Body of pancreas (tissue), 4 donors: ENCODE data around the gene GRAP2. TPM values are rescaled to one million over a fixed set of nuclear protein-coding genes. Genes with fewer than 3 reads are reported as not detected.

Source experiments
- ATAC-seq: fragments of 150-250 bp; one replicate; pipeline ENCODE4 v1.9.1; 2016
- DNase-seq, 4 donors: peaks; one replicate each; pipeline ENCODE4 v3.0.0-alpha.2; 2019
- H3K27ac ChIP-seq, 4 donors: fragments of 200-600 bp; sonication (generic); 1 replicate in 3 of 4; 2 replicates in 1 of 4; pipeline versions ENCODE4 v1.5.1 to v1.6.1; 2016 to 2019; ENCODE audit warnings: mild to moderate bottlenecking in 1 of 4, mixed read lengths in 1 of 4, moderate library complexity in 1 of 4
- H3K27me3 ChIP-seq, 2 donors: fragments of 200-600 bp; sonication (generic); one replicate each; pipeline ENCODE4 v1.6.0; 2016; ENCODE audit warnings: mild to moderate bottlenecking in 1 of 2
- H3K36me3 ChIP-seq, 2 donors: fragments of 200-600 bp; sonication (generic); replicated peaks in 1 of 2; 2 replicates each; pipeline ENCODE4 v1.5.1; 2016; ENCODE audit warnings: low read depth in 2 of 2; ENCODE audit not compliant: insufficient read depth in 1 of 2
- H3K4me1 ChIP-seq: fragments of 200-600 bp; sonication (generic); one replicate; pipeline ENCODE4 v1.6.0; 2016
- H3K4me3 ChIP-seq, 2 donors: fragments of 200-600 bp; sonication (generic); 1 replicate in 1 of 2; 2 replicates in 1 of 2; pipeline ENCODE4 v1.5.1; 2016 to 2019
- H3K9me3 ChIP-seq, 3 donors: fragments of 200-600 bp; sonication (generic); 1 replicate in 2 of 3; 2 replicates in 1 of 3; pipeline ENCODE4 v1.5.1; 2016
- POLR2A ChIP-seq, 3 donors: fragments of 450-650 bp; IDR thresholded peaks; one replicate each; pipeline ENCODE4 v1.6.1; 2016; ENCODE audit warnings: antibody characterized with exemption in 3 of 3, mild to moderate bottlenecking in 2 of 3
- WGBS, 2 donors: methylation state at CpG; one replicate each; pipeline ENCODE4 v1.1.5; 2017; 5-methylcytosine and 5-hydroxymethylcytosine counted together
- intact Hi-C: fragments of 100-400 bp; cut with DNase I; formaldehyde crosslinking; loops from one replicate; pipeline ENCODE4 v1.15.1; 2023
- total RNA-seq, 2 donors: library from RNA; depleted of rRNA; stranded (reverse); fragments of >200 nt; gene quantifications; one replicate each; pipeline ENCODE4 v1.1.0, GENCODE V29; 2016
- TF ChIP-seq, protein P1 (sequence below), 7 experiments: fragments of 450-650 bp in 4 of 7; fragments of 200-600 bp in 3 of 7; sonication (generic) in 3 of 7; IDR thresholded peaks; one replicate each; pipeline ENCODE4 v1.5.1; 2016 to 2019; ENCODE audit warnings: antibody characterized with exemption in 7 of 7

Gene GRAP2
- total RNA-seq, 2 donors from 2014 or later = 0.78 to 0.99 TPM

GRCh38 chr22:39927544-39927943 lies 26.7 kb downstream of the GRAP2 start:
- no peaks in the 10 kb centered on the region for H3K9me3 ChIP-seq
- intact Hi-C loops = no loop called here
- TF ChIP-seq POLR2A (IDR thresholded peaks at IDR 0.05) = no peak
- TF ChIP-seq, protein P1, sequence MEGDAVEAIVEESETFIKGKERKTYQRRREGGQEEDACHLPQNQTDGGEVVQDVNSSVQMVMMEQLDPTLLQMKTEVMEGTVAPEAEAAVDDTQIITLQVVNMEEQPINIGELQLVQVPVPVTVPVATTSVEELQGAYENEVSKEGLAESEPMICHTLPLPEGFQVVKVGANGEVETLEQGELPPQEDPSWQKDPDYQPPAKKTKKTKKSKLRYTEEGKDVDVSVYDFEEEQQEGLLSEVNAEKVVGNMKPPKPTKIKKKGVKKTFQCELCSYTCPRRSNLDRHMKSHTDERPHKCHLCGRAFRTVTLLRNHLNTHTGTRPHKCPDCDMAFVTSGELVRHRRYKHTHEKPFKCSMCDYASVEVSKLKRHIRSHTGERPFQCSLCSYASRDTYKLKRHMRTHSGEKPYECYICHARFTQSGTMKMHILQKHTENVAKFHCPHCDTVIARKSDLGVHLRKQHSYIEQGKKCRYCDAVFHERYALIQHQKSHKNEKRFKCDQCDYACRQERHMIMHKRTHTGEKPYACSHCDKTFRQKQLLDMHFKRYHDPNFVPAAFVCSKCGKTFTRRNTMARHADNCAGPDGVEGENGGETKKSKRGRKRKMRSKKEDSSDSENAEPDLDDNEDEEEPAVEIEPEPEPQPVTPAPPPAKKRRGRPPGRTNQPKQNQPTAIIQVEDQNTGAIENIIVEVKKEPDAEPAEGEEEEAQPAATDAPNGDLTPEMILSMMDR (IDR thresholded peaks at IDR 0.05) = peak in 2 of 7 experiments; percentile 3 to 9
- no peak overlapping the region for H3K4me3 ChIP-seq
- no peak overlapping the region for H3K27ac ChIP-seq
- peaks cover 18% of the 10 kb centered on the region for H3K4me1 ChIP-seq
- 24 to 32% methylated on average over 7 of the region's 7 CpGs for WGBS, 2 donors
- no peak for DNase-seq
- no peaks in the 10 kb centered on the region for H3K27me3 ChIP-seq
- no peaks in the 10 kb centered on the region for H3K36me3 ChIP-seq
- ATAC-seq = no peak

DNA sequence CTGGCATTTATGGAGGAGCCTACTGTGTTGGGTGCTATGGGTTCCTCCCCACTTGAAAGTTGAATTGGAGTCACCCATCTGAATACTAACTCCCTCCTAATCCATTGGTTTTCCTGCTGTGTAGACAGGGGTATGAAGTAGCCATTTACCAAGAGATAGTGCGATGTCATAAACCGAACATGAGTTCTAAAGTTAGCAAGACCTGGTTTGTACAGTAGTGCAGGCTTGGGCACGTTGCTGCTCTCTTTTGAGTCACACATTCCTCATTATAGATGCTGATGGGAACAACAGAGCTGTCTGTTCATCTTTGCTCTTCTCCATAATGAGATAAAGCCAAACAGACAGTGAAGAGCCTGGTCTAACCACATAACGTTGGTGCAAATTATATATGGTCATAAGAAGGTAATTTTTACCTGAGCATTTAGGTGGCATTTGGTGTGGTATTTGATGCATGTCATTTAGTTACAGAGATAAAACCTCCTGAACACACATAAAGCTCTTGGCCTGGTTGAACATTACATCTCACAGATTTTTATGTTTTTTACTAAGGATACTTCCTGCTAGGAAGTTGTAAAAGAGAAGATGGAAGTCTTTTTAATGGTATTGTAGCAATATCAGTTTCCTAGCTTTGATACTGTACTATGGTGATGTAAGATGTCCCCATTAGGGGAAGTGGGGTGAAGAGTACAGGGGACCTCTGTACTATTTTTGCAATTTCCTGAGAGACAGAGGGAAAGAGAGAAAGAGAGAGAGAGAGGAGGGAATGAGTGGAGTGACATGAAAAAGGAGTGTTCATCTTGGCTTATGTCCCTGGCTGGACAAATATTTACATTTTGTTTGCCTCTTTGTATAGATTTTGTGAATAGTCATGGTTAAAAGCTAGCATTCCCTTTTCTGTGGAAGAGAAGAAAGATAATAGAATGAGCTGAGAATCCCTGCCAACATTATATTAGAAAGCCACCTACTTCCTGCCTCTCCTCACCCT lies 27.9 kb downstream of the GRAP2 start:
- H3K27ac ChIP-seq = no peak overlapping the region
- peaks cover 10% of the 10 kb centered on the region for H3K4me1 ChIP-seq
- ATAC-seq = no peak

DNA sequence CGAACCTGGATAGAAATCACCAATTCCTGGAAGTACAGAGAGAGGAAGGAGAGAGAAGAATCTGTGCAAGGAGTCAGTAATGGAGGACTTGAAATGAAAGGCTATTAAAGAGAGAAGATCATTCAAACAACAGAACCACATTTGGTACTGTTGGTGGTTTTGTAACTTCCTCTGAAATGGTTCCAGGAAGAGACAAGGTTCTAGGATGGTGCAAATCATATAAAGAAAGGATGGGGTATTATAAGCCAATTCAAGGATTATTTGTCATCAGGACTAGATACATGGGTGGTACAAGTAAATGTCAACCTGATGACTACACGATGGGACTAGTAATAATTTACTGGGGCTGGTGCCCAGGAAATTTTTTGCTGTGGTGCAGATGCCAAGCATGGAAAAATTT lies 30.4 kb downstream of the GRAP2 start:
- DNase-seq = no peak

More for the DNA sequence above, 27.9 kb downstream of the GRAP2 start:
- DNase-seq = no peak
- 73 to 75% methylated on average over 4 of the region's 4 CpGs for WGBS, 2 donors
- intact Hi-C loops = no loop called here
- no peaks in the 10 kb centered on the region for H3K27me3 ChIP-seq
- H3K9me3 ChIP-seq = no peaks in the 10 kb centered on the region
- H3K4me3 ChIP-seq = no peak overlapping the region
- TF ChIP-seq, protein P1 (IDR thresholded peaks at IDR 0.05) = no peak
- no peak for TF ChIP-seq POLR2A (IDR thresholded peaks at IDR 0.05)
- no peaks in the 10 kb centered on the region for H3K36me3 ChIP-seq

DNA sequence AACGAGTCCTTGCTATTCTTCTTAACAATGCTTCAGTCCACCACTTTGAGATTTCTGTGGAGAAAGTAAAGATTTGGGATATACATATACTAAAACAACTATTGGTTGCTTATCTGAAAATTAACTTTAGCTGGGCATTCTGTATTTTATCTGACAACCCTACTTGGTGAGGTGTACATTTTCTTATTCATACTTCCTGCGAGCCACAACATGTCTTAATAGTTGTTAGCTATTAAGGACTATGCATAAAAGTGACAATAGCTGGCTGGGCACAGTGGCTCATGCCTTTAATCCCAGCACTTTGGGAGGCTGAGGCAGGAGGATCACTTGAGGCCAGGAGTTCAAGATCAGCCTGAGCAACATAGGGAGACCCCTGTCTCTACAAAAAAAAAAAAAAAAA lies 31.3 kb downstream of the GRAP2 start:
- H3K9me3 ChIP-seq = no peaks in the 10 kb centered on the region
- no peak overlapping the region for H3K4me3 ChIP-seq
- WGBS, 2 donors = 36 to 45% methylated on average over 2 of the region's 2 CpGs
- ATAC-seq (no peak), DNase-seq (no peak)
- no peaks in the 10 kb centered on the region for H3K36me3 ChIP-seq
- no peaks in the 10 kb centered on the region for H3K4me1 ChIP-seq
- no peaks in the 10 kb centered on the region for H3K27me3 ChIP-seq
- intact Hi-C loops = loop anchor here (5.0 kb wide), 1 partner anchor 95 kb away; no protein-coding TSS in a partner anchor
- TF ChIP-seq, protein P1 (IDR thresholded peaks at IDR 0.05) = no peak
- no peak for TF ChIP-seq POLR2A (IDR thresholded peaks at IDR 0.05)
- H3K27ac ChIP-seq = no peak overlapping the region

More for the DNA sequence above, 30.4 kb downstream of the GRAP2 start:
- Histone ChIP-seq H3K4me3 (no peak overlapping the region), H3K9me3 (no peaks in the 10 kb centered on the region), H3K27me3 (no peaks in the 10 kb centered on the region), H3K27ac (no peak overlapping the region), H3K4me1 (peaks cover 6% of the 10 kb centered on the region), H3K36me3 (no peaks in the 10 kb centered on the region)
- 38 to 41% methylated on average over 2 of the region's 2 CpGs for WGBS, 2 donors
- intact Hi-C loops = loop anchor here (5.0 kb wide), 1 partner anchor 96 kb away; no protein-coding TSS in a partner anchor
- TF ChIP-seq, protein P1 (IDR thresholded peaks at IDR 0.05) = no peak
- TF ChIP-seq POLR2A (IDR thresholded peaks at IDR 0.05) = no peak
- ATAC-seq = no peak
